MM.1S (cell line): ENCODE results near the gene GABRG3.

Experiments used
- DNase-seq: peaks from one replicate; pipeline ENCODE4 v3.0.0-alpha.2; 2015
- H2AFZ ChIP-seq: fragments of 300-600 bp; sonication (generic); 2 replicates; pipeline ENCODE4 v1.6.0; 2016; ENCODE audit warnings: antibody characterized with exemption, low read length
- H3F3A ChIP-seq: fragments of 300-600 bp; sonication (generic); 2 replicates; pipeline ENCODE4 v1.6.1; 2016; ENCODE audit warnings: mild to moderate bottlenecking, antibody characterized with exemption, low read length, moderate library complexity, mixed read lengths; ENCODE audit not compliant: insufficient read depth
- H3K27ac ChIP-seq: fragments of 300-600 bp; sonication (generic); 2 replicates; pipeline ENCODE4 v1.5.1; 2016; ENCODE audit warnings: mild to moderate bottlenecking, low read length
- H3K27me3 ChIP-seq: fragments of 300-600 bp; sonication (generic); replicated peaks from 2 replicates; pipeline ENCODE4 v1.6.0; 2016; ENCODE audit warnings: low read length; ENCODE audit not compliant: insufficient read depth
- H3K36me3 ChIP-seq: fragments of 300-600 bp; sonication (generic); replicated peaks from 2 replicates; pipeline ENCODE4 v1.6.1; 2016; ENCODE audit warnings: mild to moderate bottlenecking, low read length, mixed read lengths; ENCODE audit not compliant: insufficient read depth
- H3K4me1 ChIP-seq: fragments of 300-600 bp; sonication (generic); 2 replicates; pipeline ENCODE4 v1.6.1; 2016; ENCODE audit warnings: low read length, mixed read lengths
- H3K4me2 ChIP-seq: fragments of 300-600 bp; sonication (generic); 2 replicates; pipeline ENCODE4 v1.6.0; 2016; ENCODE audit warnings: low read depth, low read length
- H3K4me3 ChIP-seq: fragments of 300-600 bp; sonication (generic); 2 replicates; pipeline ENCODE4 v1.5.1; 2016; ENCODE audit warnings: low read length, mixed read lengths
- H3K79me2 ChIP-seq: fragments of 300-600 bp; sonication (generic); 2 replicates; pipeline ENCODE4 v1.6.1; 2016; ENCODE audit warnings: mixed run types, low read length, mixed read lengths
- H3K9ac ChIP-seq: fragments of 300-600 bp; sonication (generic); 2 replicates; pipeline ENCODE4 v1.6.1; 2016; ENCODE audit warnings: low read length, mixed read lengths
- H3K9me2 ChIP-seq: fragments of 300-600 bp; sonication (generic); replicated peaks from 2 replicates; pipeline ENCODE4 v1.6.1; 2016; ENCODE audit warnings: mild to moderate bottlenecking, low read length, mixed read lengths; ENCODE audit not compliant: insufficient read depth
- H3K9me3 ChIP-seq: fragments of 300-600 bp; sonication (generic); replicated peaks from 2 replicates; pipeline ENCODE4 v1.6.1; 2016; ENCODE audit warnings: mild to moderate bottlenecking, low read length, mixed read lengths; ENCODE audit not compliant: insufficient read depth
- H4K20me1 ChIP-seq: fragments of 300-600 bp; sonication (generic); 2 replicates; pipeline ENCODE4 v1.6.1; 2016; ENCODE audit warnings: mild to moderate bottlenecking, low read length, moderate library complexity, mixed read lengths; ENCODE audit not compliant: insufficient read depth
- EZH2 ChIP-seq: fragments of 300-600 bp; sonication (generic); optimal IDR thresholded peaks from 2 replicates; pipeline ENCODE3; 2017; ENCODE audit warnings: low read depth, mild to moderate bottlenecking, antibody characterized with exemption, low read length, mixed read lengths
- EZH2phosphoT487 ChIP-seq: fragments of 300-600 bp; sonication (generic); IDR thresholded peaks from 2 replicates; pipeline ENCODE4 v1.6.1; 2018; ENCODE audit warnings: antibody characterized with exemption, low read length
- TF ChIP-seq, protein P1 (sequence below): fragments of 300-600 bp; sonication (generic); IDR thresholded peaks from 2 replicates; pipeline ENCODE4 v1.5.1; 2016; ENCODE audit warnings: antibody characterized with exemption, low read length, mixed read lengths

Gene GABRG3

DNA sequence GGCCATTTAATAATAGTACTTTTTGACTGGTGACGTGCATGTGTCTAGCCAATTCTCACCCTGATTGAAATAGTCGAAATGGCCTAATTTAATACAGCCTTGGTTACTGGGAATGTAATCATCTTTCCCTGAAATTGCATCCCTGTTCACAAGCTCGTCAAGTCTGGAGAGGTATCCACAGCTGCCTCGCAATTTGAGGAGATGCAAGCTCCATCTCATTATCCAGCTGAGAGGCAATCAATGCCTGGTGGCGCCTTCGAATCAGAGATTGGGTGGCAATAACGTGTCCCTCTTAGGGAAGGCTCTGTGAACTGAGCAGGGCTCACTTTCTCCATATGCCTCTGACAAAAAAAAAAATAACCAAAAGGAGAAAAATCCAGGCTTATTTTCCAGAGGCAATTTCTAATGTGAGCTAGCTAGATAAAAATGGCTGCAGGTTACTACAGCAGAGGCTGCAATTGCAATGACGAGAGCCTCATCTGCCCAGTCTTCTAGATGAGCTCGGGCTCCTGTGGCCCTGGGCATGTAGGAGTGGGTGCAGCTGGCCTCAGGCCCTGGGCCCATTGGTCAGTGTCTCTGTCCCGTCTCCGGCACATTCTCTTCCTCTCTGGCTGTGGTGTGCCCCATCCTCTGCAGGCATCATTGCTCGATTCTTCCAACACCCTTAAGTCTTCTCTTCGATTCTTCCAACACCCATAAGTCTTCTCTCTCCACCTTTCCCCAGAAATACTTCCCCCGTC is 487.5 kb downstream of the GABRG3 start:
- H3F3A ChIP-seq = no peaks in the 10 kb centered on the region
- H3K9ac ChIP-seq = no peak overlapping the region
- no peaks in the 10 kb centered on the region for H4K20me1 ChIP-seq
- no peaks in the 10 kb centered on the region for H3K79me2 ChIP-seq
- H3K4me2 ChIP-seq = no peak overlapping the region
- H3K36me3 ChIP-seq = no peaks in the 10 kb centered on the region
- H3K4me1 ChIP-seq = no peaks in the 10 kb centered on the region
- H3K9me3 ChIP-seq = no peaks in the 10 kb centered on the region
- H3K27me3 ChIP-seq = no peaks in the 10 kb centered on the region
- H3K27ac ChIP-seq = no peak overlapping the region
- DNase-seq = no peak
- no peak for TF ChIP-seq EZH2phosphoT487
- TF ChIP-seq EZH2 = no peak
- TF ChIP-seq, protein P1, sequence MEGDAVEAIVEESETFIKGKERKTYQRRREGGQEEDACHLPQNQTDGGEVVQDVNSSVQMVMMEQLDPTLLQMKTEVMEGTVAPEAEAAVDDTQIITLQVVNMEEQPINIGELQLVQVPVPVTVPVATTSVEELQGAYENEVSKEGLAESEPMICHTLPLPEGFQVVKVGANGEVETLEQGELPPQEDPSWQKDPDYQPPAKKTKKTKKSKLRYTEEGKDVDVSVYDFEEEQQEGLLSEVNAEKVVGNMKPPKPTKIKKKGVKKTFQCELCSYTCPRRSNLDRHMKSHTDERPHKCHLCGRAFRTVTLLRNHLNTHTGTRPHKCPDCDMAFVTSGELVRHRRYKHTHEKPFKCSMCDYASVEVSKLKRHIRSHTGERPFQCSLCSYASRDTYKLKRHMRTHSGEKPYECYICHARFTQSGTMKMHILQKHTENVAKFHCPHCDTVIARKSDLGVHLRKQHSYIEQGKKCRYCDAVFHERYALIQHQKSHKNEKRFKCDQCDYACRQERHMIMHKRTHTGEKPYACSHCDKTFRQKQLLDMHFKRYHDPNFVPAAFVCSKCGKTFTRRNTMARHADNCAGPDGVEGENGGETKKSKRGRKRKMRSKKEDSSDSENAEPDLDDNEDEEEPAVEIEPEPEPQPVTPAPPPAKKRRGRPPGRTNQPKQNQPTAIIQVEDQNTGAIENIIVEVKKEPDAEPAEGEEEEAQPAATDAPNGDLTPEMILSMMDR = no peak
- H3K9me2 ChIP-seq = no peaks in the 10 kb centered on the region; the same call in 1 of the 2 replicates
- H3K4me3 ChIP-seq = no peak overlapping the region
- H2AFZ ChIP-seq = no peak overlapping the region

DNA sequence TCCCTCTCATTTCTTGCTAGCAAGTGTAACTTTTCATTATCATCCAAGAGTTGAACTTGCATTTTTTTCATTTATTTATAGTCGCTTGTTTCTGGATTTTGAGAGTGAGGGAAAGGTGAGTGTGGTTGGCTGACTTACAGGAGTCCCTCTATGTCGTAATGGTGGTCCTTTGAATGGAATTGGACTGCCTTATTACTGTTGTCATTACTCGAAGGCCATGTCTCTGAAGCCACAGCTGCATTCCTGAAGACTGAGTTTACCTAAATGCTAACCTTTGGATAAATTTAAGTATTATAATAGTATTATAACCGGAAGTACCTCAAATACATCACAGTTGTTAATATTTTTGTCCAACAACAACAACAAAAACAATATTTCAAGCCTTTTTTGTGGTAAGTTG is 488.9 kb downstream of the GABRG3 start:
- Histone ChIP-seq H3K27ac (no peak overlapping the region), H3K9ac (no peak overlapping the region), H3K9me2 (no peaks in the 10 kb centered on the region; the same call in 1 of the 2 replicates), H2AFZ (no peak overlapping the region), H3K36me3 (no peaks in the 10 kb centered on the region), H3K4me3 (no peak overlapping the region), H3F3A (no peaks in the 10 kb centered on the region), H3K4me1 (no peaks in the 10 kb centered on the region), H3K79me2 (no peaks in the 10 kb centered on the region), H4K20me1 (no peaks in the 10 kb centered on the region), H3K4me2 (no peak overlapping the region), H3K9me3 (no peaks in the 10 kb centered on the region), H3K27me3 (no peaks in the 10 kb centered on the region)
- no peak for DNase-seq
- TF ChIP-seq EZH2 (no peak), EZH2phosphoT487 (no peak)
- TF ChIP-seq, protein P1 = no peak

DNA sequence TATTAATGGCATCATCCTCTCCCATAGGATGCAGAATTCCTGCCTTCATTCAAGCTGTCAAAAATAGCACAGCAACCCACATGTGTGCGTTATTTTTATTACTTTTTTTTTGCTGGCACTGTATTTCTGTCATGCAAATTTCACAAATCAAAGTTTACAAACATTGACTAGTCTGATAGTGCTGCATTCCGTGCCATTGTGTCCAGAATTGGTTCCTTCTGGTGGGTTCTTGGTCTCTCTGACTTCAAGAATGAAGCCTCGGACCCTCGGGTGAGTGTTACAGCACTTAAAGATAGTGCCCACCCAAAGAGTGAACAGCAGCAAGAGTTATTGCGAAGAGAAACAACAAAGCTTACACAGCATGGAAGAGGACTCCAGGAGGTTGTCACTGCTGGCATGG is 490.2 kb downstream of the GABRG3 start:
- no peak overlapping the region for H2AFZ ChIP-seq
- H3K27me3 ChIP-seq = no peaks in the 10 kb centered on the region
- no peaks in the 10 kb centered on the region for H3K4me1 ChIP-seq
- no peak overlapping the region for H3K9ac ChIP-seq
- H3K4me2 ChIP-seq = no peak overlapping the region
- no peak overlapping the region for H3K4me3 ChIP-seq
- H3K9me2 ChIP-seq = no peaks in the 10 kb centered on the region; the same call in 1 of the 2 replicates
- H3F3A ChIP-seq = no peaks in the 10 kb centered on the region
- no peaks in the 10 kb centered on the region for H3K9me3 ChIP-seq
- H3K79me2 ChIP-seq = no peaks in the 10 kb centered on the region
- H3K27ac ChIP-seq = no peak overlapping the region
- no peak for TF ChIP-seq EZH2phosphoT487
- no peak for TF ChIP-seq EZH2
- TF ChIP-seq, protein P1 = no peak
- no peak for DNase-seq
- H4K20me1 ChIP-seq = no peaks in the 10 kb centered on the region
- H3K36me3 ChIP-seq = no peaks in the 10 kb centered on the region
